ENCODE data around the gene ATRNL1.

Gene ATRNL1

DNA sequence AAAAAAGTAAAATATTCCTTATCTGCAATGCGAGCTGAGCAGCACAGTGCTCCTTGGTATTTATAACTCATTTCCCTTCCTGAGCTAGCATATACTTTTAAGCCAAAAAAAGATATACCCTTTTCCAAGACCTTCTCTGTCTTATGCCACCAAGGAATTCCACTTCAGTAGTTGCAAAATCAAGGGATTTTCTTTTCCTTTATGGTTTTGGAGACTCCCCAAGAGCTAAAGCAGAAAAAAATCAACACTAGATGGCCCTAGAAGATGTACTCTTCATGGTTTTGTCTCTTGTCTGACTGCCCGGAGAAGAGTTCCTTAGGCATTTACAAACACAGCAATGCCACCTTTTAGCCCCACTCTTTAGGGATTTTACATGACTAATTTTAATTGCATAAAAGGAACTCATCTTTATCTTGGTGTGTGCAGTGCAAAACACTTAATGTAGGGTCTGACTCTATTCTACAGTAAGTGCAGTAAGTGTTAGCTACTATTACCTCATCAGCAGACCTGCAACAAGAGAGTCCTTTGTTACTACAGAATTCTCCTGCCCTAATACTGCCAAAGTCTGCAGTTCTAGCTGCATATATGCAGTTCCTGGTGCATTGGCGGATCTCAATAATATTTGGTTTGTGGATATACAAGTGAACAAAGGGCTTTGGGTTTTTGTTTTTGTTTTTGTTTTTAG is 736.5 kb downstream of the ATRNL1 start:
- Histone ChIP-seq H3K4me2 (ENCODE audit: low read length) (no peak overlapping the region), H2AFZ (ENCODE audit: low read depth, low read length) (no peak overlapping the region), H3K4me1 (ENCODE audit: low read length) (no peaks in the 10 kb centered on the region), H3K4me3 (ENCODE audit: low read length) (no peak overlapping the region), H3K9ac (ENCODE audit: low read length) (no peak overlapping the region), H3K9me3 (ENCODE audit: insufficient read depth, low read length) (no peaks in the 10 kb centered on the region), H3K36me3 (replicated peaks; ENCODE audit: low read depth, low read length) (no peaks in the 10 kb centered on the region), H4K20me1 (ENCODE audit: insufficient read depth, low read length) (no peaks in the 10 kb centered on the region), H3K27me3 (ENCODE audit: low read depth, low read length) (no peaks in the 10 kb centered on the region), H3K27ac (ENCODE audit: low read length) (no peak overlapping the region), H3K79me2 (ENCODE audit: low read length) (no peaks in the 10 kb centered on the region)
- TF ChIP-seq, protein P1, sequence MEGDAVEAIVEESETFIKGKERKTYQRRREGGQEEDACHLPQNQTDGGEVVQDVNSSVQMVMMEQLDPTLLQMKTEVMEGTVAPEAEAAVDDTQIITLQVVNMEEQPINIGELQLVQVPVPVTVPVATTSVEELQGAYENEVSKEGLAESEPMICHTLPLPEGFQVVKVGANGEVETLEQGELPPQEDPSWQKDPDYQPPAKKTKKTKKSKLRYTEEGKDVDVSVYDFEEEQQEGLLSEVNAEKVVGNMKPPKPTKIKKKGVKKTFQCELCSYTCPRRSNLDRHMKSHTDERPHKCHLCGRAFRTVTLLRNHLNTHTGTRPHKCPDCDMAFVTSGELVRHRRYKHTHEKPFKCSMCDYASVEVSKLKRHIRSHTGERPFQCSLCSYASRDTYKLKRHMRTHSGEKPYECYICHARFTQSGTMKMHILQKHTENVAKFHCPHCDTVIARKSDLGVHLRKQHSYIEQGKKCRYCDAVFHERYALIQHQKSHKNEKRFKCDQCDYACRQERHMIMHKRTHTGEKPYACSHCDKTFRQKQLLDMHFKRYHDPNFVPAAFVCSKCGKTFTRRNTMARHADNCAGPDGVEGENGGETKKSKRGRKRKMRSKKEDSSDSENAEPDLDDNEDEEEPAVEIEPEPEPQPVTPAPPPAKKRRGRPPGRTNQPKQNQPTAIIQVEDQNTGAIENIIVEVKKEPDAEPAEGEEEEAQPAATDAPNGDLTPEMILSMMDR (IDR thresholded peaks at IDR 0.05; ENCODE audit: low read depth, low read length): no peak
- TF ChIP-seq EZH2phosphoT487 (IDR thresholded peaks at IDR 0.05; ENCODE audit: low read depth): no peak

DNA sequence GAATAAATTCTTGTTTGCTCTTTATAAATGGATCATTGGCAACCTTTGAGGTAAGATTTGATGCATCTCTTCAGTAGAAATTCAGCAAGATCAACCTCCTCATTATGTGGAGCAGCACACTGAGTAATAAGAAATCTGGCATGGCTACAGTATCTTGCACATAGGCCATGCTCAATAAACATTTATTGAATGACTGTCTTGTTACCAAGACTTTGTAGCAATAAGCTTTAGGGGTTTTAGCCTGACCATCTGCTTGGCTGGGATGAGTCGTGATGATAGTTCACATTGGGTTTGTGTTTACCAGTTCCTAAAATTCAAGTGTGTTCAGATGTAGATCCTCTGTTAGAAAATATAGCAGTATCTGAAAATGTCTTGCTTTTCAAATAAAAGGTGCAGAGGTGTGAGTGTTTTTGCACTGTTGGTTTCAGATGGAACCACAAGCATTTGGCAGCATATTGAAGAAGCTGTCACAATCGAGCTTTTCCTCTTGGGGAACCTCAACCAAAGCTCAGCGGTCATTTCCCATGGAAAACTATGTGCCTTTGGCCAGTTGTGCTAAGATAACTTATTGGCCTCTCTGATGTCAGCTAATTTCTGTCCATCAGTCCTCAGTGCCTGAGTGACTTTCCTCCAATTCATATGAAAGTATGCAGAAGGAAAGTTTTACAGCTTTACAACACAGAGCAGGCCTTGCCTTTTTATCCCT is 737.3 kb downstream of the ATRNL1 start:
- no peaks in the 10 kb centered on the region for H4K20me1 ChIP-seq (ENCODE audit: insufficient read depth, low read length)
- H2AFZ ChIP-seq (ENCODE audit: low read depth, low read length): no peak overlapping the region
- no peaks in the 10 kb centered on the region for H3K79me2 ChIP-seq (ENCODE audit: low read length)
- no peaks in the 10 kb centered on the region for H3K4me1 ChIP-seq (ENCODE audit: low read length)
- TF ChIP-seq, protein P1 (IDR thresholded peaks at IDR 0.05; ENCODE audit: low read depth, low read length): no peak
- no peak for TF ChIP-seq EZH2phosphoT487 (IDR thresholded peaks at IDR 0.05; ENCODE audit: low read depth)
- H3K27ac ChIP-seq (ENCODE audit: low read length): no peak overlapping the region
- H3K9me3 ChIP-seq (ENCODE audit: insufficient read depth, low read length): no peaks in the 10 kb centered on the region
- H3K36me3 ChIP-seq (replicated peaks; ENCODE audit: low read depth, low read length): no peaks in the 10 kb centered on the region
- no peaks in the 10 kb centered on the region for H3K27me3 ChIP-seq (ENCODE audit: low read depth, low read length)
- H3K4me3 ChIP-seq (ENCODE audit: low read length): no peak overlapping the region
- H3K4me2 ChIP-seq (ENCODE audit: low read length): no peak overlapping the region
- H3K9ac ChIP-seq (ENCODE audit: low read length): no peak overlapping the region

DNA sequence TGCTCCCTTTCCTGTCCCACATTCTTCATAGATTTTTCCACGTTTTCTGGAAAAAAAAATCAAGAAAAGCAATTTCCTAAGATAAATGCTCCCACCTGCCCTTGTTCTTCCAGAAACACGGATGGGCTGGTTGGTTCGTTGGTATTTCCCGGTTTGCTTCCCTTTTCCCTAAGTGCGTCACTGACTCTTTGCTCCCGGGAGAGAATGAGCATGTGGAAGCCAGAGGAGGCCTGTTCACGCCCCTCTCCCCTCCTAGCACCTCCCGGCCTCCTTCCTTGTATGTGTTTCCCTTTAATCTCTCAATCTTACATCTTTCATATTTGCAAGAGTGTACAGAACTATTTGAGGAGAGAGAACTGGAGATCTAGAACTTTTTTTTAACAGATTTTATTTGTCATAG is 737.9 kb downstream of the ATRNL1 start:
- Histone ChIP-seq H2AFZ (ENCODE audit: low read depth, low read length) (no peak overlapping the region), H3K9ac (ENCODE audit: low read length) (no peak overlapping the region), H3K27ac (ENCODE audit: low read length) (no peak overlapping the region), H3K4me2 (ENCODE audit: low read length) (no peak overlapping the region), H3K4me1 (ENCODE audit: low read length) (no peaks in the 10 kb centered on the region), H4K20me1 (ENCODE audit: insufficient read depth, low read length) (no peaks in the 10 kb centered on the region), H3K36me3 (replicated peaks; ENCODE audit: low read depth, low read length) (no peaks in the 10 kb centered on the region), H3K27me3 (ENCODE audit: low read depth, low read length) (no peaks in the 10 kb centered on the region), H3K4me3 (ENCODE audit: low read length) (no peak overlapping the region), H3K9me3 (ENCODE audit: insufficient read depth, low read length) (no peaks in the 10 kb centered on the region), H3K79me2 (ENCODE audit: low read length) (no peaks in the 10 kb centered on the region)
- TF ChIP-seq, protein P1 (IDR thresholded peaks at IDR 0.05; ENCODE audit: low read depth, low read length): no peak

DNA sequence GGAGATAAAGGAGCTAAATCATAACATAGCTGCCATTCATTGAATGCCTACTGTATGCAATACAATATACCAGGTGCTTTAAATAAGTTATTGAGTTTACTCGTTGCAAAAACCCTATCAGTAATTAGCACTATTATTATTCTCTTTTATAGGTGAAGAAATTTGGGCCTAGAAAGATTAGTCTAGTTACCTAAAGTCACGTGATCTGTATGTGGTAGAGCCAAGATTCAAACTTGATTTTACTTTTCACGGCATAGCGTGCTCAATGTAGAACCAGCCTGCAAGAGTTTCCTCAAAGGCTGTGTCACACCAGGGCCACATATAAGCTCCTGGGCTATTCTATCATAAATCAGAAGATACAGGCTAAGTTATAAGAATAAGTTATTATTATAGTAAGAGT is 740.0 kb downstream of the ATRNL1 start:
- Histone ChIP-seq H3K4me1 (ENCODE audit: low read length) (no peaks in the 10 kb centered on the region), H3K27ac (ENCODE audit: low read length) (no peak overlapping the region), H3K79me2 (ENCODE audit: low read length) (no peaks in the 10 kb centered on the region), H3K9ac (ENCODE audit: low read length) (no peak overlapping the region), H3K9me3 (ENCODE audit: insufficient read depth, low read length) (no peaks in the 10 kb centered on the region), H3K36me3 (replicated peaks; ENCODE audit: low read depth, low read length) (no peaks in the 10 kb centered on the region), H3K4me3 (ENCODE audit: low read length) (no peak overlapping the region), H3K4me2 (ENCODE audit: low read length) (no peak overlapping the region), H4K20me1 (ENCODE audit: insufficient read depth, low read length) (no peaks in the 10 kb centered on the region), H3K27me3 (ENCODE audit: low read depth, low read length) (no peaks in the 10 kb centered on the region), H2AFZ (ENCODE audit: low read depth, low read length) (no peak overlapping the region)
- TF ChIP-seq, protein P1 (IDR thresholded peaks at IDR 0.05; ENCODE audit: low read depth, low read length): no peak
- no peak for TF ChIP-seq EZH2phosphoT487 (IDR thresholded peaks at IDR 0.05; ENCODE audit: low read depth)
